22Rv1 (cell line): Measurements from ENCODE around the gene SDC4.

Experiments used
- ZFX ChIP-seq: fragments of 450-650 bp; IDR thresholded peaks from 2 replicates; pipeline ENCODE4 v1.6.1; 2017; ENCODE audit warnings: antibody characterized with exemption, borderline replicate concordance
- TF ChIP-seq, protein P1 (sequence below): fragments of 450-650 bp; IDR thresholded peaks from 2 replicates; pipeline ENCODE4 v1.5.1; 2017; ENCODE audit warnings: mild to moderate bottlenecking

GRCh38 chr20:45355209-45356084 is 7.2 kb upstream of the SDC4 start:
- TF ChIP-seq, protein P1, sequence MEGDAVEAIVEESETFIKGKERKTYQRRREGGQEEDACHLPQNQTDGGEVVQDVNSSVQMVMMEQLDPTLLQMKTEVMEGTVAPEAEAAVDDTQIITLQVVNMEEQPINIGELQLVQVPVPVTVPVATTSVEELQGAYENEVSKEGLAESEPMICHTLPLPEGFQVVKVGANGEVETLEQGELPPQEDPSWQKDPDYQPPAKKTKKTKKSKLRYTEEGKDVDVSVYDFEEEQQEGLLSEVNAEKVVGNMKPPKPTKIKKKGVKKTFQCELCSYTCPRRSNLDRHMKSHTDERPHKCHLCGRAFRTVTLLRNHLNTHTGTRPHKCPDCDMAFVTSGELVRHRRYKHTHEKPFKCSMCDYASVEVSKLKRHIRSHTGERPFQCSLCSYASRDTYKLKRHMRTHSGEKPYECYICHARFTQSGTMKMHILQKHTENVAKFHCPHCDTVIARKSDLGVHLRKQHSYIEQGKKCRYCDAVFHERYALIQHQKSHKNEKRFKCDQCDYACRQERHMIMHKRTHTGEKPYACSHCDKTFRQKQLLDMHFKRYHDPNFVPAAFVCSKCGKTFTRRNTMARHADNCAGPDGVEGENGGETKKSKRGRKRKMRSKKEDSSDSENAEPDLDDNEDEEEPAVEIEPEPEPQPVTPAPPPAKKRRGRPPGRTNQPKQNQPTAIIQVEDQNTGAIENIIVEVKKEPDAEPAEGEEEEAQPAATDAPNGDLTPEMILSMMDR: no peak
- TF ChIP-seq ZFX: no peak
